Measurements from ENCODE around the gene PRKCB. TPM values are rescaled to one million over a fixed set of nuclear protein-coding genes. Genes with fewer than 3 reads are reported as not detected.

The PRKCB gene
- total and polyA plus RNA-seq, 12 donors, result 0.30 to 8.8 (median 1.1) TPM

- TF ChIP-seq CTCF (IDR thresholded peaks at IDR 0.05), result no peak
- DNase-seq (no peak), ATAC-seq (no peak)
- no peaks in the 10 kb centered on the region for H3K9me3 ChIP-seq
- H3K27ac ChIP-seq, result no peak overlapping the region
- no peak overlapping the region for H3K4me3 ChIP-seq
- no peaks in the 10 kb centered on the region for H3K4me1 ChIP-seq
- H3K27me3 ChIP-seq, result peaks cover 0 to 4% (median 0%) of the 10 kb centered on the region in 7 donors
- 64 to 71% methylated on average over 10 of the region's 10 CpGs for WGBS, 2 donors
- no peaks in the 10 kb centered on the region for H3K36me3 ChIP-seq
- intact Hi-C loops (cut with DNase I), result no loop called here
Observed at GRCh38 chr16:24130494-24131085, 294.8 kb downstream of the PRKCB start.

- DNase-seq, result no peak
- 79 to 83% methylated on average over 2 of the region's 2 CpGs for WGBS, 2 donors
- H3K9me3 ChIP-seq, result no peaks in the 10 kb centered on the region
- no peak for ATAC-seq
- H3K4me3 ChIP-seq, result no peak overlapping the region
- no peaks in the 10 kb centered on the region for H3K4me1 ChIP-seq
- peaks cover 0 to under 1% (median 0%) of the 10 kb centered on the region in 9 donors for H3K36me3 ChIP-seq
- no peak overlapping the region for H3K27ac ChIP-seq
- TF ChIP-seq CTCF (IDR thresholded peaks at IDR 0.05), result no peak
- H3K27me3 ChIP-seq, result peaks cover 0 to 4% (median 0%) of the 10 kb centered on the region in 7 donors
- intact Hi-C loops (cut with DNase I), result no loop called here
Observed at GRCh38 chr16:24131294-24131693, 295.5 kb downstream of the PRKCB start.

- Histone ChIP-seq H3K27ac (no peak overlapping the region), H3K4me3 (no peak overlapping the region), H3K27me3 (peaks cover 0 to 4% (median 0%) of the 10 kb centered on the region in 7 donors), H3K9me3 (no peaks in the 10 kb centered on the region), H3K36me3 (peaks cover 0 to 3% (median 0%) of the 10 kb centered on the region in 9 donors), H3K4me1 (no peaks in the 10 kb centered on the region)
- no peak for ATAC-seq
- WGBS, 2 donors, result 91 to 96% methylated on average over 2 of the region's 2 CpGs
- intact Hi-C loops (cut with DNase I), result no loop called here
- no peak for TF ChIP-seq CTCF (IDR thresholded peaks at IDR 0.05)
- no peak for DNase-seq
Observed at GRCh38 chr16:24132048-24132796, 296.4 kb downstream of the PRKCB start.

GRCh38 chr16:24132797-24133155, 297.0 kb downstream of the PRKCB start:
- ATAC-seq, result no peak
- intact Hi-C loops (cut with DNase I), result no loop called here
- WGBS, 2 donors, result 81 to 85% methylated on average over 3 of the region's 3 CpGs

More at GRCh38 chr16:24132797-24133155, 297.0 kb downstream of the PRKCB start:
- H3K27ac ChIP-seq, result no peak overlapping the region
- no peak for TF ChIP-seq CTCF (IDR thresholded peaks at IDR 0.05)
- no peak overlapping the region for H3K4me3 ChIP-seq
- peaks cover 0 to 3% (median 0%) of the 10 kb centered on the region in 9 donors for H3K36me3 ChIP-seq
- H3K4me1 ChIP-seq, result no peaks in the 10 kb centered on the region
- no peaks in the 10 kb centered on the region for H3K9me3 ChIP-seq
- H3K27me3 ChIP-seq, result peaks cover 0 to 4% (median 0%) of the 10 kb centered on the region in 7 donors
- DNase-seq, result no peak
